GM18508 (cell line): ENCODE measurements around the gene SPHK1.

Experiments
- ATAC-seq: cut with Tn5 transposase; IDR thresholded peaks from one replicate; pipeline ENCODE4 v1.9.1; 2021; ENCODE audit warnings: moderate number of reproducible peaks; ENCODE audit not compliant: insufficient read depth, unreplicated experiment

SPHK1 gene

DNA sequence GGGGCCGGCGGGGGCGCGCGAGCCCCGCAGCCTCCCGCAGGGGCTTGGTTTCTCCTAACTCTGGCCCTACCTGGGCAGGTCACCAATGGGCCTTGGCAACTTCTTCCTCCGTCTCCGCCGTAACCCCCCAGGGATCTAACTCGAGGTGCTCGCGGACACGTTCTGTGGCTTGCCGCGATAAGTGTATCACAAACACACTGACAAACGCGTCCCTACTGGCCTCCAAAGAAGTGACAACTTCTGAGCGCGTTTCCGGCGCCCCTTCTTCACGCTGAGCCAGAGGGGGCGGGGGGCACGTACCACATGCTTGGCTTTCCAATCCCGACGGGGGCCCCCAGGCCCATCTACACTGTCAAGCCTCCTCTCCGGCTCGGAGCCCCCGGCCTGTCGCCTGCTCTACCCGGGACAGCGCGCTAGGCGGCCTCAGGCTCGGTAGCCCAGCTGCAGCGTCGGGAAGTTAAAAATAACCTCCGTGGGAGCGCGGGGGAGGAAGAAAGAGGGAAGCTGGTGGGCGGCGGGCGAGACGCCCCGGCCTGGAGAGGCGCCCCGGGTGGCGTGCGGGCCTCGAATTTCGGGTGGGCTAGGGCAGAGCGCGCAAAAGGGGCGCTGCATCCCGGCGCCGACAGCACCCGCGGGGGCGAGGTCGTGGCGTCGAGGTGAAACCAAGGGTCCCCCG is 725 bp upstream of the SPHK1 start:
- ATAC-seq, result no peak

DNA sequence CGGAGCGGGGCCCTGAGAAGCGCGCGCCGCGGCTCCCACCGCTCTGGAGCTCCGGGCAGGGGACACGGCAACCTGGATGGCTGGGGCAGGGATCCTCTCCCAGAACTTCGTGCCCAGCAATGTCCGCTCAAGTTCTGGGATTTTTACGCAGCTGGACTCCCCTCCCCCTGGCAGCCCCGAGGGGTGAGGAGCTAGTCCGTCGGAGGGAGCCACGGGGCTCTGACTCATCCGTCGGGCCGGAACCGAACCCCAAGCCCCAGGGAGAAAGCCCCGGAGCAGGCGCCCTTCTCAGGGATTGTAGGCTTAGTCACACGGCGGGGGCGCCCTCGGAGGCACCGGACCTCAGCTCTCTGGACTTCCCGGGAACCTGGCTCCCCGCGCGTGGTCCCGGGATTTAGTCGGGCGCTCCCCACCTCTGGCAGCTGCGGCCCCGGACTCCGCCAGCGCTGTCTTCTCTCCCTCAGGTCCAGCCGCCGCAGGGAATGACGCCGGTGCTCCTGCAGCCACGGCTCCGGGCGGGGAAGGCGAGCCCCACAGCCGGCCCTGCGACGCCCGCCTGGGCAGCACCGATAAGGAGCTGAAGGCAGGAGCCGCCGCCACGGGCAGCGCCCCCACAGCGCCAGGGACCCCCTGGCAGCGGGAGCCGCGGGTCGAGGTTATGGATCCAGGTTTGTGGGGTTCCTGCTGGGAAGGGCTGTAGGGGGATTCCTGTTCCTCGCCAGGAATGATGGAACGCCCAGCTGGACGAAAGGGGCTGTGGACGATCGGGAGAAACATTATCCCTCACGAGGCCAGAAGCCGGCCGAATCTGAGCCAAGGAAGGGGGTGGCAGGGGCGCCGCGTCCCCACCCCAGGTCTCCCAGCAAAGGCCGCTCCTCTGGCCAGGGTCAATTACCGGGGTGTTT is 830 bp downstream of the SPHK1 start:
- no peak for ATAC-seq

DNA sequence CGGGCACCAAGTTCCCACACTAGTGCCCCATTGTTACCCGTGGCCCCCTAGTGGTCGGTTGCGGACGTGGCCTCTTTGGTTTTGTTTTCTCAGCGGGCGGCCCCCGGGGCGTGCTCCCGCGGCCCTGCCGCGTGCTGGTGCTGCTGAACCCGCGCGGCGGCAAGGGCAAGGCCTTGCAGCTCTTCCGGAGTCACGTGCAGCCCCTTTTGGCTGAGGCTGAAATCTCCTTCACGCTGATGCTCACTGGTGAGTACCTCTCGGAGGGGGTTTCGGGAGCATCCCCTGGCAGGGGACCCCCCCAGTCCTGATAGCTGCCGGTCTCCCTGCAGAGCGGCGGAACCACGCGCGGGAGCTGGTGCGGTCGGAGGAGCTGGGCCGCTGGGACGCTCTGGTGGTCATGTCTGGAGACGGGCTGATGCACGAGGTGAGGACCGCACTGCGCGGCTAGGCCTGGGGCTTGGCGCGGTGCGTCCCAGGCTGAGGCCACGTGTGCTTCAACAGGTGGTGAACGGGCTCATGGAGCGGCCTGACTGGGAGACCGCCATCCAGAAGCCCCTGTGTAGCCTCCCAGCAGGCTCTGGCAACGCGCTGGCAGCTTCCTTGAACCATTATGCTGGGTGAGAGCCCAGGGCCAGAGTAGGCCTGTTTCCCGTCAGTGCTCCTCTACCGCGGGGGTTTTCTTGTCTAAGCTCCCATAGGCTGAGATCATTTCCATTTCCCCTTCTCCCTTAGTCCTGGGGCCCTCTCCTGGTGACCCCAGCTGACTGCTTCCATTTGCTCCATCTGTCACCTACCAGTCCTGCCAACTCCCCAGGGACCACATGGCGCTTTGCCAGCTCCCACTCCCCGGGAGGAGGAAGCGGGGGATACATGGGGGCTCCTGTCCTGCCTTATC is 1.7 kb downstream of the SPHK1 start:
- no peak for ATAC-seq

DNA sequence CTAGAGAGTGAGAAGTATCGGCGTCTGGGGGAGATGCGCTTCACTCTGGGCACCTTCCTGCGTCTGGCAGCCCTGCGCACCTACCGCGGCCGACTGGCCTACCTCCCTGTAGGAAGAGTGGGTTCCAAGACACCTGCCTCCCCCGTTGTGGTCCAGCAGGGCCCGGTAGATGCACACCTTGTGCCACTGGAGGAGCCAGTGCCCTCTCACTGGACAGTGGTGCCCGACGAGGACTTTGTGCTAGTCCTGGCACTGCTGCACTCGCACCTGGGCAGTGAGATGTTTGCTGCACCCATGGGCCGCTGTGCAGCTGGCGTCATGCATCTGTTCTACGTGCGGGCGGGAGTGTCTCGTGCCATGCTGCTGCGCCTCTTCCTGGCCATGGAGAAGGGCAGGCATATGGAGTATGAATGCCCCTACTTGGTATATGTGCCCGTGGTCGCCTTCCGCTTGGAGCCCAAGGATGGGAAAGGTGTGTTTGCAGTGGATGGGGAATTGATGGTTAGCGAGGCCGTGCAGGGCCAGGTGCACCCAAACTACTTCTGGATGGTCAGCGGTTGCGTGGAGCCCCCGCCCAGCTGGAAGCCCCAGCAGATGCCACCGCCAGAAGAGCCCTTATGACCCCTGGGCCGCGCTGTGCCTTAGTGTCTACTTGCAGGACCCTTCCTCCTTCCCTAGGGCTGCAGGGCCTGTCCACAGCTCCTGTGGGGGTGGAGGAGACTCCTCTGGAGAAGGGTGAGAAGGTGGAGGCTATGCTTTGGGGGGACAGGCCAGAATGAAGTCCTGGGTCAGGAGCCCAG is 2.8 kb downstream of the SPHK1 start:
- no peak for ATAC-seq

DNA sequence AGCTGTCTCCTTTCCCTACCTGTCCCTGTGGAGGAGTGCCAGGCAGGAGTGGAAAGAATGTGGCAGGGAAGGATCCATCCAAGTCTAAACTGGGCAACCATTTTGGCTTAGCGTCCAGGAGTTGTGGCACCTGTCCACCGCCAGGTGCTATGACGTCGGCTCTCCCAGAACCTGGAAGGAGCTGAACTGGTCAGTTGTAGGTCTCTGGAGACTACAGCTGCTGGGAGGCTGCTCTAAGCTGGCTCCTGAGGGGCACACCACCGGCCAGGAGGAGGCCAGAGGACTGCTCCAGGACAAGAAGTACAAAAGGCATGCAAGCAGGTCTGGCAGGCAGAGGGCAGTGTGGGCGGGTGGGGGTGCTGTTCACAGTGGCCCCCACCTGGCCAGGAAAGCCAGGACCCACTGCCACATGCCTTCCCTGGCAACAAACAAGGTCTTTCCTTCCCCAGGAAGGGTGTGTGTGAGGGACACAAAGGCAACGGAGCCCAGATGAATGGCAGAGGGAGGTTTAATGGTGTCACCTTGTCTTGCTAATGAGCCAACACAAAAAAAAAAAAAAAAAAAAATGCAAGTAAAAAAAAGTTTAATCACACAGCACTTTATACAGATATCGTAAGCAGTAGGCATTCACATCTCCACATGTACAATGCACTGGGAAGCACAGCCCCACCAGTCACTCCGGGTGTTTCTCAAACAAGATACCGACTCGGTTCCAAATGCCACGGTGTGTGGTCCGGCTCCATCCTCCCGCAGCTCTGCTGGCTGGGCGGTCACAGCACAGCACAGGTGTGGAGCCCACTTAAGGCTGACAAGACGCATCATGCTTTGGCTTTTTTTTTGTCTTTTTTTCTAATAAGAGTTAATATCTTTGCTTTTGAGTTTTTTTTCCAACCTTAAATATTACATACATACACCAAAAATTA is 4.8 kb downstream of the SPHK1 start:
- ATAC-seq, result no peak

DNA sequence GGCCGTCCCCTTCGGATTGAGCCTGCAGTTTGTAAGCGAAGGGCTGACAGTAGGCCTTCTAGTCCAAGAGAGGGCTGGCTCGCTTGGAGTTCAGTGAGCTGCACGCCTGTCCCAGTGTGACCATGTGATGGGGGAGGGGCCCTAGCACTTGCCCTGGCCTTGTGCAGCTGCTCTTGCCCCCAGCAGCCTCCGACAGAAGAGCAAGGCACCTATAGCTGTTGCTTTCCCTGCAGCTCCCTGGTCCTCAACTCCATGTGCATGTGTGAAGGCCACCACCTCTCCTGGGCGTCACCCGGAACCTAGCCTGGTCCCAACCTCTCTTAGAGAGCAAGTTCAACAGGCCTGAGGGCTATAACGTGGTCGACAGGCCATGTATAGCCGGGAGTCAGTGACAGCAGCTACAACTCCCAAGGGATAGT is 5.6 kb downstream of the SPHK1 start:
- ATAC-seq, result no peak

DNA sequence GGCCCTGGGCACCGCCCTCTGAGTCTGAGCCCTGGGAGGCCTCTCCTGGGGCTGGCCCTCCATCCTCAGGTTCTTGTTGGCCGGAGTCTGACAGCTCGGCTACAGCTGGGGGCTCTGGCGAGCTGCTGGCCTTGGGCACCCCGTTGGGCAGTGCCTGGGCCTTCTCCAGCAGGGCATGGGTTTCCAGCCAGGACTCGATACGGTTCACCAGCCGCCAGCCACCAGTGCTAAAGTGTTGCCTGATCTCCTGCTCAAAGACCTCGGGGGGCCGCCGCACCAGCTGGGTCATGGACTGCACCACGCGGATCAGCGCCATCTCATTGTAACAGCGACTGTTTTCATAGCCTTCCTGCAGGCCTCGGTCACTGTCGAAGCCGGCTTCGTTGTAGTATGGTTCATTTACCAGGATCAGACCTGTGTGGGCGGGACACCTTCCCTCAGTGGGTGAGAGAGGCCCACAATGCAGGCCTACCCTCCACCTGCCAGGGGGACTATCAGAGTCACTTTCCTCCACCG is 6.8 kb downstream of the SPHK1 start:
- ATAC-seq, result no peak

DNA sequence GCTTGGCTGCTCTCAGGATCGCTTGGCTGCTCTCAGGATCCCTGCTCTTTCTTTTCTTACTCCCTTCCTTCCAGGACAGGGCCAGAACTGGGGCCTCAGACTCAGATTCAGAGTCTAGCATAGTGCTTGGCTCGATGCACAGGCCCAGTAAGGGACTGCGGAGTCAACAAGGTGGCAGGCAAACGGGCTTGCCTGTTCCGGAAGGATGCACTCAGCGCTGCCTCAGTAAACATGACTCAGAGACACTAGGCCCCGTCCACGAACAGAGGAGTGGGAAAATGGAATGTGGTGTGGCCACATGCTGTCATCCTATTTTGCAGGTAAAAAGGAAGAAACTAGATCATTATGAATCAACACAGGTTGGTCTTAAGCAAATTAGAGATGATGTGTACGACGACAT is 9.8 kb downstream of the SPHK1 start:
- no peak for ATAC-seq

DNA sequence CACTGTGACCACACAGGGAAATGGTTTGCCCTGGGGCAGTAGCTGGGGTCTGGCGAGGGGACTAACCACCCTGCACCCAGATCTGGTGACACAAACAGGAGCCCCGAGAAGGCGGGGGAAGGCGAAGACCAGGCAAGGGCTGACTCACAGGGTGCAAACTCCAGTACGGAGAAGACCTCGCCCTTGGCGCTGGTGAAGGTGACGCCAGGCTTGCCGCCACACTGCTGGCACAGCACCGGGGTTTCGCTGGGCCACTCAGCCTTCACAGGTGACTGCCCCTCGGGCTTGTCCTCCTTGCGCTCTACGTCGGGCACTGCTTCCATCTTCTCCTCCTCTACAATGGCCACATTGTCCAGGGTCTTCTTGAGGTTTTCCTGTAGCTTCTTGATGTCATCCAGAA is 11.6 kb downstream of the SPHK1 start:
- no peak for ATAC-seq

DNA sequence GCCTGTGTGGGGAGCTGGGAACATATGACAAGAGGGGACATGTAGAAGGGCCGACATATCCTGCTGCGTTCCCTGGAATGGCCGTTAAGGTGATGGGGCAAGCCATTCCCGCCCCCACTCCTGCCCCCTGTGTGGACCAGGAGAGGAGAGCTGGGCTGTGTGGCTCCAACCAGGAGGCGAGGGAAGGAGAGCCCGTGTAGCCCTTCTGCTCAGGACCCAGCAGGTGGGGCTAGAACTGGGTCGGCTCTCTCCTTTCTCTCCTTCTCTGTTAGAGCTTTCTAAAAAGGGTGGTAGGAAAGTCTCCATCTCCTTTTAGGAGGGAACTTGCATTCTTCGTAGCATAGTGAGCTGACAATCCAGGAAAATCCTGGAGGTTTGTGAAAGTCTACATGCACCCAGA is 12.8 kb downstream of the SPHK1 start:
- no peak for ATAC-seq

DNA sequence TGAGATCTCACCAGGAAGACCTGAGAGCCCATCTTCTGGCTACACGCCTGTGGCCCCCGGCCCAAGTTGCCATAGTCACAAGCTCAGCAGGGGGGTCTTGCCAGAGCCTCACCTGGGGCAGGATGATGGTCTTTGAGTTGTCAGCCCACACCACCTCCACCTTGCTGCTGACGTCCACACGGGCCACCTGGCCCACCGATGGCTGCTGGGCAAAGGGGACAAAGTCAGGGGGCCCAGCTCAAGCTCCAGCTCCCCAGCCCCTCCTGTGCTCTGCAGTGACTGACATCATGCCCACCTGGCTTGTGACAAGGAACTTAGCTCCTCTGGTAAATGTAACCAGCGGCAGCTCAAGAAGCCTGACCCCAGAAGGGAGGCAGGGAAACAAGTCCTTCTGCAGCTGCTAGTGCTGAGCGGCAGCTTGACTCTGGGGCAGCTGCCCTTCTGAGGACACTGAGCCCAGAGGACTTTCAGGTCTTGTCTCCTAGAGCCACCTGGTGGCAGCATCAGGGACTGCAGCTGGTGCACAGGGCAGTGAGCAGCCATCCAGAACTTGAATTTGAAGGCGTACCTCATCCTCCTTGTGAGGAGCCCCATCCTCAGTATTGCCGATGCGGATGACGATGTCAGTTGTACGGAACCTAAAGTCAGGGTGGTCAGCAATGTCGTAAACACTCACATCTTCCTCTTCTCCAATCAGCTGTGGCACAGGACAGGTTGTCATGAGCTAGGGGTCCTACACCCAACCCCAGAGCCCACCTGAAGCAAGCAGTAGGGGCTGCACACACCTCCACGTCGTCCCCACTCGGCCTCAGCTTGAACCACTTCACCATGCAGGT is 13.5 kb downstream of the SPHK1 start:
- no peak for ATAC-seq

DNA sequence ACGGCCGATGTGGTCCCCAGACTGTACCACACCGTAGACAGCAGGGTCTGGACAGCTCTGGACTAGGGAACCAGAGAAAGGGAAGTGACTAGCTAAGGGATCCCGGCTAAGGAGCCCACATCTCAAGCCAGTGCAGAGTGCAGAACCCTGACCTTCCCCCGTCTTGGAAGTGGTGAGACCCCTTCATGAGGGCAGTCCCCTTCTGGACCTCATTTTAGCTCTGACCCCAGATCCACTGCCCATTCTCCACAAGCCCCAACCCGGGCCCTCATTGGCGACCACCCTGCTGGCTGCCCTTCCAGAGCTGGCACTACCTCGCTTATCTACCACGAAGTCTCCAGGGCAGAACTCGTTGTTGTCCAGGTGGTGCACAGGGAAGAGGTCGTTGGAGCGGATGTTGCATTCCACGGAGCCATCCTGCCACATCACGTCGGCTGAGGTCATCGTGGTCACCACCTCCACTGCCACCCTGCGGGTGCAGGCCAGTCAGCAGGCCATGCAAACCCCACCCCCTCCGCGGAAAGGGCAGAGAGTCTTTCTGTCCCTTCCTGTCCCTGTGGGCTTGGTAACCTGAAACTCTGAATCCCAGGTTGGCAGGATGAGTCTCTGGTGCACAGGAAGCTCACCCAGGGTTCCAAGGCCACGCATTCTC is 14.2 kb downstream of the SPHK1 start:
- no peak for ATAC-seq

DNA sequence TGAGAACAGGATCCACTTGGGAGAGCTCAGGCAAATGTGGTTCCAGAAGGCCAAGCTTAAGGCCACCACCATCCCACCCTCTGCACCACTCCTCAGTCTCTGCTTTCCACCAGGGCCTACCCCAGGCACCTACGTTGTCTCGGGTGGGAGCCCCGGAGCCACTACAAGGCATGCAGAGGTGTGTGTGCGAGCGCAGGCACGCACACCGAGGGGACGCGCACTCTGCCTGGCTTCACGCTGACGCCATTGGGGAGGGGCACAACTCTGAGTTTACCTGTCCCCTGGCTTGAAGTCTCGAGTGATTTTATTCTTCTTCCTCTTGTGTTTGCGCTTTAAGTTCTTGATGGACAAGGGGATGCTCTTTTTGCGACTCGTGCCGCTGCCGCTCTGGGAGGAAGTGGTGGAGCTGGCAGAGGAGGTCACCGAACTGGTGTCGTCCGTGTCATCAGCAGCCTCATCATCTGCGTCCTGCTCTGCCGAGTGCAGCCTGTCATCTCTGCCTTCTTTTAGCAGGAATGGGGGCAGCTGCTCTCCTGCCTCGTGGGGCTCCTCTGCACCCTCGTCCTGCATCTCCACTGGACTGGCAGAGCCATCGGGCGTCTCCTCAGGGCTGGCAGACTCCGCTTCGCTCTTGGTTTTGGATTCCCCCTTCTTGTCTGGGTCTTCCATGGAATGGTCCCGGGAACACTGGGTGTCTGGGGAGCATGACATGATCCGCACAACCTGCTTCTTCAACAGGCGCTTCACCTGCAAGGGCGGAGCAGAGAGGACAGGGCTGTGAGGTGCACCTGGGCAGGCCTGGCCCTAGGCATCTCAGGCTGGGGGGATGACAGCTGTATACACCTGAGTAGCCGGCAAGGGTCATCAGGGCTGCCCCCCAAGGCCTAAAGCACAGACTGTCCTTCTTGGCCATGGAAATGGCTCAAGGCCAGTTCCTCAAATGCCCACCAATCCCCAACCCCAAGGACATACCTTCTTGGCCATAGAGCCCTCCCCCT is 15.1 kb downstream of the SPHK1 start:
- ATAC-seq, result no peak

DNA sequence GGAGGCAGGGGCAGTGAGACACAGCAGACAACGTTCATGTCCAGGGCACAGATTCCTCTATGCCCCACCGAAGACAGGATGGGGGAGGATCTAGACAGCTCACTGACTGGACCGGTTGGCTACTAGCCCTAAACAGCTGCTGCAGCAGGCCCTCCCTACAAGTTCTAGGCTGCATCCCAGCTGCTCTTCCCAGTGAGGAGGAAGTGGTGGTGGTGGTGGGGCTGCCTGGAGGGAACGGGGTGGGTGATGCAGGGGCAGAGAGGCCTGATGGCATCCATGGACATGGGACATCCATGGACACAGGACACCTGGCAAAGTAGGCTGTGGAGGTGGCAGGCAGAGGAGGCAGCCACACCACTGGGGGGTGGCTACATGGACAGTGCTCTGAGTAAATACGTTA is 18.3 kb downstream of the SPHK1 start:
- no peak for ATAC-seq

DNA sequence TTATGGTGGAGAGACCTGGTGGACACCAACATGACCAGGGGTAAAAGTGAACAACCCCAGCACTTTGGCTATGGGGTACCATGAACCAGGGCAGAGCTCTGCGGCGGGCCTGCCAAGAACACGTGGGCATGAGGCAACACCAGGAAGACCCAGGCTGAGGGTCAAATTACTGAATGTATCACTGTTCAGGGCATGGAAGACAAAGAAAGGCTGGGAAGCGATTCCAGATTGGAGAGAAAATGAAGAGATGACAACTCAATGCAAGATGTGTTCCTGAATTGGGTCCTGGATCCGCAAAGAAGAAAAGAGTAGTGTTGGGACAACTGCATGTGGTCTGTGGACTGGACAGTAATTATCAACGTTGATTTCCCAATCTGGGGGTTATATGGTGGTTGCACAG is 19.8 kb downstream of the SPHK1 start:
- ATAC-seq, result no peak

DNA sequence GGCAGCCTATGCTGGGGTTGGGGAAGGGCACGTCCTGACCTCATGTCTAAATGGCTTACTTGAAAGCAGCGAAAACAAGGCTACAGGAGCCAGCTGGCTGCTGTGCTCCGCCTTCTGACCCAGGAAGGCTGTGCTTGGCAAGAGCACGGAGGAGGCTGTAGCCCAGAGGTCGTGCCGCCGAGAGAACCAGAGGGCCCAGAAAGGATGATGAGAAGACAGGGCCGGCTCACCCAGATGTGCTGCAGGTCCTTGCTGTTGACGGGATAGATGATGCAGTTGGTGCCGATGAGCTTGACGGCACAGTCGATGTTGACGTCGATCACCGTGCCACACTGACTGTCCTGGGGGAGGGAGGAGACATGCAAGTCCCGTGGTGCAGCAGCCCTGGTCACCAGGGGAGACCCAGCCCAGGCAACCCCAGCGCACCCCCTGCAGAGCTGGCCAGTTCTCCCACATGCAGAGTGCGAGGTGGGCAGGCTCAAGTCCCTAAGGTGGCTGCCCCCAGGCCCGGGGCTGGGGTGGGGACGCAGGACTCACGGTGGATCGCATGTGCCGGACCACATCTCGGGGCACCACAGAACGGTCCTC is 20.7 kb downstream of the SPHK1 start:
- ATAC-seq, result no peak
